IMR-90 (cell line): Measurements from ENCODE around the gene GBP7.

ENCODE experiments used
- BHLHE40 ChIP-seq: fragments of 150-350 bp; IDR thresholded peaks from 2 replicates; pipeline ENCODE4 v1.6.1; 2016; ENCODE audit warnings: mild to moderate bottlenecking, low read depth, low read length
- CEBPB ChIP-seq: IDR thresholded peaks from 2 replicates; pipeline ENCODE4 v1.6.1; 2012; ENCODE audit warnings: low read depth, low read length, improper control_type of control experiment
- CHD1 ChIP-seq: IDR thresholded peaks from 2 replicates; pipeline ENCODE4 v1.6.1; 2012; ENCODE audit warnings: low read depth, low read length, improper control_type of control experiment
- MXI1 ChIP-seq: IDR thresholded peaks from 2 replicates; pipeline ENCODE4 v1.6.1; 2012; ENCODE audit warnings: low read depth, mild to moderate bottlenecking, low read length, moderate library complexity, borderline replicate concordance
- POLR2A ChIP-seq: IDR thresholded peaks from 2 replicates; pipeline ENCODE4 v1.6.1; 2012; ENCODE audit warnings: mild to moderate bottlenecking, low read depth, low read length
- RAD21 ChIP-seq: IDR thresholded peaks from 2 replicates; pipeline ENCODE4 v1.6.1; 2012; ENCODE audit warnings: low read length, improper control_type of control experiment
- RCOR1 ChIP-seq: IDR thresholded peaks from 2 replicates; pipeline ENCODE4 v1.6.1; 2012; ENCODE audit warnings: mild to moderate bottlenecking, low read length, improper control_type of control experiment; ENCODE audit not compliant: insufficient replicate concordance
- RFX5 ChIP-seq: IDR thresholded peaks from 2 replicates; pipeline ENCODE4 v1.8.0; 2012; ENCODE audit warnings: low read depth, mild to moderate bottlenecking, low read length, moderate library complexity
- SMC3 ChIP-seq: fragments of 150-350 bp; IDR thresholded peaks from 2 replicates; pipeline ENCODE4 v1.6.1; 2016; ENCODE audit warnings: low read depth, mild to moderate bottlenecking, antibody characterized with exemption, low read length, moderate library complexity
- TF ChIP-seq, protein P1 (sequence below): conservative IDR thresholded peaks from 2 replicates; pipeline ENCODE4 v1.5.1; 2012; ENCODE audit warnings: mild to moderate bottlenecking, low read depth, low read length, improper control_type of control experiment
- TF ChIP-seq, protein P2 (sequence below): fragments of 150-350 bp; IDR thresholded peaks from 2 replicates; pipeline ENCODE4 v1.6.1; 2017; ENCODE audit warnings: mild to moderate bottlenecking, antibody characterized with exemption, low read length, low read depth
- TF ChIP-seq, protein P3 (sequence below): fragments of 150-350 bp; IDR thresholded peaks from 2 replicates; pipeline ENCODE4 v1.6.1; 2016; ENCODE audit warnings: low read depth, mild to moderate bottlenecking, low read length, moderate library complexity, borderline replicate concordance

DNA sequence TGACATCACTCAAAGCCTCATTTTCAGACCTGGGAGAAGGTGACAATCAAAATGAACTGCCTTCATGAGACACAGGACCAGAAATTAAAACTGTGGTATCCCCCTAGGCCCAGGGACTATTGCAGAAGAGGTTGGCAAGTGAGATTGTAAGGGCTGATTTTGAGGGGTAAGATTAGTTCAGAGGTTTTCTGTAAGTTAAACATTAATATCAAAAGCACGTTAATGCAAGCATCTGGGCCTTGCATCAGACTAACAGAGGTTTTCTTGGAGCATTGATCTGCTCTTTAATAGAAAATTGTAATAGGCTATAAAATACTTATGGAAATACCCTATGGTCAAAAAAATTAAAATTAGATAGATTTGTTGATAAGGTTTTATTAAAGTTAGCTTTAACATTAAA is 37.5 kb upstream of the GBP7 start:
- TF ChIP-seq RAD21: no peak
- TF ChIP-seq, protein P1, sequence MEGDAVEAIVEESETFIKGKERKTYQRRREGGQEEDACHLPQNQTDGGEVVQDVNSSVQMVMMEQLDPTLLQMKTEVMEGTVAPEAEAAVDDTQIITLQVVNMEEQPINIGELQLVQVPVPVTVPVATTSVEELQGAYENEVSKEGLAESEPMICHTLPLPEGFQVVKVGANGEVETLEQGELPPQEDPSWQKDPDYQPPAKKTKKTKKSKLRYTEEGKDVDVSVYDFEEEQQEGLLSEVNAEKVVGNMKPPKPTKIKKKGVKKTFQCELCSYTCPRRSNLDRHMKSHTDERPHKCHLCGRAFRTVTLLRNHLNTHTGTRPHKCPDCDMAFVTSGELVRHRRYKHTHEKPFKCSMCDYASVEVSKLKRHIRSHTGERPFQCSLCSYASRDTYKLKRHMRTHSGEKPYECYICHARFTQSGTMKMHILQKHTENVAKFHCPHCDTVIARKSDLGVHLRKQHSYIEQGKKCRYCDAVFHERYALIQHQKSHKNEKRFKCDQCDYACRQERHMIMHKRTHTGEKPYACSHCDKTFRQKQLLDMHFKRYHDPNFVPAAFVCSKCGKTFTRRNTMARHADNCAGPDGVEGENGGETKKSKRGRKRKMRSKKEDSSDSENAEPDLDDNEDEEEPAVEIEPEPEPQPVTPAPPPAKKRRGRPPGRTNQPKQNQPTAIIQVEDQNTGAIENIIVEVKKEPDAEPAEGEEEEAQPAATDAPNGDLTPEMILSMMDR: no peak
- no peak for TF ChIP-seq POLR2A
- TF ChIP-seq, protein P2, sequence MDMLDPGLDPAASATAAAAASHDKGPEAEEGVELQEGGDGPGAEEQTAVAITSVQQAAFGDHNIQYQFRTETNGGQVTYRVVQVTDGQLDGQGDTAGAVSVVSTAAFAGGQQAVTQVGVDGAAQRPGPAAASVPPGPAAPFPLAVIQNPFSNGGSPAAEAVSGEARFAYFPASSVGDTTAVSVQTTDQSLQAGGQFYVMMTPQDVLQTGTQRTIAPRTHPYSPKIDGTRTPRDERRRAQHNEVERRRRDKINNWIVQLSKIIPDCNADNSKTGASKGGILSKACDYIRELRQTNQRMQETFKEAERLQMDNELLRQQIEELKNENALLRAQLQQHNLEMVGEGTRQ: no peak
- TF ChIP-seq BHLHE40: no peak
- TF ChIP-seq RCOR1: no peak
- TF ChIP-seq CHD1: no peak
- no peak for TF ChIP-seq CEBPB
- no peak for TF ChIP-seq MXI1
- no peak for TF ChIP-seq SMC3
- no peak for TF ChIP-seq RFX5
- TF ChIP-seq, protein P3, sequence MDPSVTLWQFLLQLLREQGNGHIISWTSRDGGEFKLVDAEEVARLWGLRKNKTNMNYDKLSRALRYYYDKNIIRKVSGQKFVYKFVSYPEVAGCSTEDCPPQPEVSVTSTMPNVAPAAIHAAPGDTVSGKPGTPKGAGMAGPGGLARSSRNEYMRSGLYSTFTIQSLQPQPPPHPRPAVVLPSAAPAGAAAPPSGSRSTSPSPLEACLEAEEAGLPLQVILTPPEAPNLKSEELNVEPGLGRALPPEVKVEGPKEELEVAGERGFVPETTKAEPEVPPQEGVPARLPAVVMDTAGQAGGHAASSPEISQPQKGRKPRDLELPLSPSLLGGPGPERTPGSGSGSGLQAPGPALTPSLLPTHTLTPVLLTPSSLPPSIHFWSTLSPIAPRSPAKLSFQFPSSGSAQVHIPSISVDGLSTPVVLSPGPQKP: no peak
